Neuronal stem cell (in vitro differentiated cells): ENCODE measurements around the gene PCDHGA8.
"Not testable (repeated sequence)": the region's sequence is repeated elsewhere in the genome, so short reads cannot be mapped to it uniquely, and the experiment has no call there.

Experiments used
- DNase-seq: peaks from one replicate; pipeline ENCODE4 v3.0.0-alpha.2; 2013; ENCODE audit warnings: low spot score
- H2AFZ ChIP-seq: one replicate; pipeline ENCODE4 v1.6.1; 2013; ENCODE audit warnings: mild to moderate bottlenecking, low read length, inconsistent platforms
- H2AK5ac ChIP-seq: 2 replicates; pipeline ENCODE4 v1.6.1; 2013; ENCODE audit warnings: low read depth, mild to moderate bottlenecking, inconsistent platforms, low read length, moderate library complexity, mixed read lengths
- H2BK120ac ChIP-seq: 2 replicates; pipeline ENCODE4 v1.6.1; 2013; ENCODE audit warnings: low read depth, mild to moderate bottlenecking, inconsistent platforms, low read length, moderate library complexity, mixed read lengths
- H2BK12ac ChIP-seq: one replicate; pipeline ENCODE4 v1.6.1; 2013; ENCODE audit warnings: low read length, inconsistent platforms
- H2BK15ac ChIP-seq: 2 replicates; pipeline ENCODE4 v1.6.1; 2013; ENCODE audit warnings: mild to moderate bottlenecking, low read length, inconsistent platforms, mixed read lengths
- H2BK5ac ChIP-seq: one replicate; pipeline ENCODE4 v1.6.1; 2013; ENCODE audit warnings: inconsistent platforms, mild to moderate bottlenecking, low read length, moderate library complexity
- H3K14ac ChIP-seq: one replicate; pipeline ENCODE4 v1.6.1; 2013; ENCODE audit warnings: low read length, inconsistent platforms
- H3K18ac ChIP-seq: 2 replicates; pipeline ENCODE4 v1.6.1; 2013; ENCODE audit warnings: low read length, inconsistent platforms
- H3K23ac ChIP-seq: 2 replicates; pipeline ENCODE4 v1.6.1; 2013; ENCODE audit warnings: low read depth, mild to moderate bottlenecking, mixed read lengths, low read length, inconsistent platforms; ENCODE audit not compliant: poor library complexity
- H3K27ac ChIP-seq: replicated peaks from 3 replicates; pipeline ENCODE4 v1.5.1; 2013; ENCODE audit warnings: low read length, inconsistent platforms
- H3K27me3 ChIP-seq, 3 experiments: 2 replicates each; pipeline ENCODE4 v1.6.1; 2013; ENCODE audit warnings: low read length in 3 of 3, mild to moderate bottlenecking in 2 of 3, inconsistent platforms in 1 of 3, low read depth in 1 of 3, mixed read lengths in 1 of 3, moderate library complexity in 1 of 3; ENCODE audit not compliant: control insufficient read depth in 3 of 3, insufficient read depth in 3 of 3
- H3K36me3 ChIP-seq, 2 donors: replicated peaks in 1 of 2; 2 replicates each; pipeline ENCODE4 v1.6.1; 2013; ENCODE audit warnings: low read length in 2 of 2; ENCODE audit not compliant: control insufficient read depth in 2 of 2, insufficient read depth in 2 of 2
- H3K4ac ChIP-seq: 2 replicates; pipeline ENCODE4 v1.6.1; 2013; ENCODE audit warnings: inconsistent platforms, mild to moderate bottlenecking, low read length, moderate library complexity
- H3K4me1 ChIP-seq, 2 donors: 1 replicate in 1 of 2; 2 replicates in 1 of 2; pipeline ENCODE4 v1.6.1; 2013; ENCODE audit warnings: low read length in 2 of 2, low read depth in 1 of 2; ENCODE audit not compliant: control insufficient read depth in 2 of 2, insufficient read depth in 1 of 2
- H3K4me2 ChIP-seq: one replicate; pipeline ENCODE4 v1.6.1; 2013; ENCODE audit warnings: mild to moderate bottlenecking, low read length, inconsistent platforms; ENCODE audit not compliant: insufficient read depth, poor library complexity, severe bottlenecking
- H3K4me3 ChIP-seq, 2 donors: 2 replicates each; pipeline ENCODE4 v1.5.1; 2013; ENCODE audit warnings: low read length in 2 of 2, mild to moderate bottlenecking in 2 of 2, inconsistent platforms in 1 of 2, moderate library complexity in 1 of 2
- H3K79me1 ChIP-seq: one replicate; pipeline ENCODE4 v1.6.1; 2013; ENCODE audit warnings: low read depth, mild to moderate bottlenecking, inconsistent platforms, low read length, moderate library complexity
- H3K9ac ChIP-seq: one replicate; pipeline ENCODE4 v1.6.1; 2013; ENCODE audit warnings: mild to moderate bottlenecking, low read depth, low read length, inconsistent platforms; ENCODE audit not compliant: poor library complexity
- H3K9me3 ChIP-seq, 2 donors: replicated peaks in 1 of 2; 2 replicates each; pipeline versions ENCODE3 to v1.6.1; 2013; ENCODE audit warnings: low read length in 2 of 2, mild to moderate bottlenecking in 2 of 2, inconsistent platforms in 1 of 2, low read depth in 1 of 2, mixed read lengths in 1 of 2, moderate library complexity in 1 of 2; ENCODE audit not compliant: control insufficient read depth in 2 of 2, insufficient read depth in 1 of 2
- H4K8ac ChIP-seq: one replicate; pipeline ENCODE4 v1.6.1; 2013; ENCODE audit warnings: low read depth, mild to moderate bottlenecking, inconsistent platforms, low read length, moderate library complexity
- H4K91ac ChIP-seq: one replicate; pipeline ENCODE4 v1.6.1; 2013; ENCODE audit warnings: low read length, low read depth, mild to moderate bottlenecking, inconsistent platforms; ENCODE audit not compliant: poor library complexity
- WGBS, 2 donors: extraction: QIAGEN DNeasy Blood & Tissue Kit; methylation state at CpG; one replicate each; pipeline ENCODE4 v1.1.7; 2013; ENCODE audit warnings: missing lambda C conversion rate in 2 of 2, mixed read lengths in 1 of 2; ENCODE audit not compliant: insufficient read length in 2 of 2, insufficient replicate concordance in 1 of 2; ENCODE audit errors: extremely low coverage in 2 of 2; 5-methylcytosine and 5-hydroxymethylcytosine counted together

PCDHGA8 gene

DNA sequence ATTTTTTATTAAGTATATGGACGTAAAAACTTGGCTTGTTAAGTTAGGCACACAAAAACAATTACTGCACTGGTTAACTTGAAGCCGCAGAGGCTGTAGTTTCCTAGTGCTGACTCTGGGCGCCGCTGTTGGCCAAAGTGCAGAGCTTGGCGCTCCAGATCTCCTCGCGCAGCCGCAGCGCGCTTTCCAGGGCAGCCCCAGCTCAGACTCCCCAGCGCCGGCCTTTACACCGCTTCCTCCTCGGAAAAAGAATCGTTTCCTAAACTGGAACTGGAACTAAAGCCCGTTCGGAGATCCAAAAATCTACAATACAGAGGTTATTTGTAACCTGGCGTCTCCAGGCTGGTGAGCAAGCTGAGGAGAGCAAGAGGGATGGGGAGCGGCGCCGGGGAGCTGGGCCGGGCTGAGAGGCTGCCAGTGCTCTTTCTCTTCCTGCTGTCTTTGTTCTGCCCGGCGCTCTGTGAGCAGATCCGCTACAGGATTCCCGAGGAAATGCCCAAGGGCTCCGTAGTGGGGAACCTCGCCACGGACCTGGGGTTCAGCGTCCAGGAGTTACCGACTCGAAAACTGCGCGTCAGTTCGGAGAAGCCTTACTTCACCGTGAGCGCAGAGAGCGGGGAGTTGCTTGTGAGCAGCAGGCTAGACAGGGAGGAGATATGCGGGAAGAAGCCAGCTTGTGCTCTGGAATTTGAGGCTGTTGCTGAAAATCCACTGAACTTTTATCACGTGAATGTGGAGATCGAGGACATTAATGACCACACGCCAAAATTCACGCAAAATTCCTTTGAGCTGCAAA is 5.5 kb downstream of the PCDHGA8 start, which contains the start of gene PCDHGB5:
Gene PCDHGB5 (plus strand): TSS at position 192 of the 796 bp plus-strand sequence. CDS start 181 bp downstream, at position 373.
- not testable (repeated sequence) for H3K18ac ChIP-seq, H4K91ac ChIP-seq, H3K23ac ChIP-seq, H2BK120ac ChIP-seq, H3K4me3 ChIP-seq, H3K9ac ChIP-seq, H4K8ac ChIP-seq, H3K27ac ChIP-seq, DNase-seq, H2BK15ac ChIP-seq, H3K14ac ChIP-seq, H2BK12ac ChIP-seq, H2AK5ac ChIP-seq, H3K4ac ChIP-seq, H3K4me1 ChIP-seq, H2BK5ac ChIP-seq, H2AFZ ChIP-seq, H3K4me2 ChIP-seq, H3K79me1 ChIP-seq, H3K27me3 ChIP-seq
- peaks cover 32 to 72% of the 10 kb centered on the region in 2 donors for H3K9me3 ChIP-seq
- H3K36me3 ChIP-seq: peaks cover 5 to 13% of the 10 kb centered on the region in 2 donors
- WGBS, 2 donors: no CpG with 5 or more reads among the region's 43 CpGs

DNA sequence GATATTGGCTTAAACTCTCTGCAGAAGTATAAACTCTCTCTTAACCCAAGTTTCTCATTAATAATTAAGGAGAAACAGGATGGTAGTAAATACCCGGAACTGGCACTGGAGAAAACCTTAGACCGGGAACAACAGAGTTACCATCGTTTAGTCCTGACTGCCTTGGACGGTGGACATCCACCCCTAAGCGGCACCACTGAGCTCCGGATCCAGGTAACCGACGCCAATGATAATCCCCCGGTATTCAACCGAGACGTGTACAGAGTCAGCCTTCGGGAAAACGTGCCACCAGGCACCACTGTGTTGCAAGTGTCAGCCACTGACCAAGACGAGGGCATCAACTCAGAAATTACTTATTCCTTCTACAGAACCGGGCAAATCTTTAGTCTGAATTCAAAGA is 6.2 kb downstream of the PCDHGA8 start:
- no peaks in the 10 kb centered on the region for H3K4me1 ChIP-seq
- H3K4me3 ChIP-seq: no peak overlapping the region
- no CpG with 5 or more reads among the region's 15 CpGs for WGBS, 2 donors
- H2AFZ ChIP-seq: no peak overlapping the region
- H3K36me3 ChIP-seq: peaks cover 3 to 6% of the 10 kb centered on the region in 2 donors
- DNase-seq: no peak
- H3K4ac ChIP-seq: no peak overlapping the region
- H2AK5ac ChIP-seq: no peak overlapping the region
- H2BK5ac ChIP-seq: no peak overlapping the region
- H3K27ac ChIP-seq: no peak overlapping the region
- H2BK15ac ChIP-seq: no peak overlapping the region
- H3K9ac ChIP-seq: no peak overlapping the region
- peaks cover 31 to 72% of the 10 kb centered on the region in 2 donors for H3K9me3 ChIP-seq
- peaks cover 2% of the 10 kb centered on the region for H3K79me1 ChIP-seq
- no peak overlapping the region for H3K18ac ChIP-seq
- no peak overlapping the region for H3K4me2 ChIP-seq
- no peak overlapping the region for H3K14ac ChIP-seq
- H2BK12ac ChIP-seq: no peak overlapping the region
- no peak overlapping the region for H2BK120ac ChIP-seq
- H3K23ac ChIP-seq: no peak overlapping the region
- H4K8ac ChIP-seq: no peak overlapping the region
- no peaks in the 10 kb centered on the region for H3K27me3 ChIP-seq
- no peak overlapping the region for H4K91ac ChIP-seq

DNA sequence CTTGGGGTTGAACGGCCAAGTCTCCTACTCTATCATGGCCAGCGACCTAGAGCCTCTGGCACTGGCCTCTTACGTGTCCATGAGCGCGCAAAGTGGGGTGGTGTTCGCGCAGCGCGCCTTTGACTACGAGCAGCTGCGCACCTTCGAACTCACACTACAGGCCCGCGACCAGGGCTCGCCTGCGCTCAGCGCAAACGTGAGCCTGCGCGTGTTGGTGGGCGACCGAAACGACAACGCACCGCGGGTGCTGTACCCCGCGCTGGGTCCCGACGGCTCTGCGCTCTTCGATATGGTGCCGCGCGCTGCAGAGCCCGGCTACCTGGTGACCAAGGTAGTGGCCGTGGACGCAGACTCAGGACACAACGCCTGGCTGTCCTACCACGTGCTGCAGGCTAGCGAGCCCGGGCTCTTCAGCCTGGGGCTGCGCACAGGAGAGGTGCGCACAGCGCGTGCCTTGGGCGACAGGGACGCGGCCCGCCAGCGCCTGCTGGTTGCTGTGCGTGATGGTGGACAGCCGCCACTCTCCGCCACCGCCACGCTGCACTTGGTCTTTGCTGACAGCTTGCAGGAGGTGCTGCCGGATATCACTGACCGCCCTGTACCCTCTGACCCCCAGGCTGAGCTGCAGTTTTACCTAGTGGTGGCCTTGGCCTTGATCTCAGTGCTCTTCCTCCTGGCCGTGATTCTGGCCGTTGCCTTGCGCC is 7.3 kb downstream of the PCDHGA8 start:
- Histone ChIP-seq H3K23ac (peak overlapping the region; percentile 31), H2BK12ac (no peak overlapping the region), H4K91ac (peak overlapping the region; percentile 64), H3K27me3 (no peaks in the 10 kb centered on the region), H3K36me3 (no peaks in the 10 kb centered on the region), H3K4me3 (peak overlapping the region in 1 of 2 donors; percentile 19), H2AK5ac (peak overlapping the region; percentile 84), H3K4me2 (no peak overlapping the region), H3K27ac (no peak overlapping the region), H3K9me3 (peaks cover 29 to 74% of the 10 kb centered on the region in 2 donors), H4K8ac (no peak overlapping the region), H3K4me1 (no peaks in the 10 kb centered on the region), H3K4ac (no peak overlapping the region), H3K79me1 (peaks cover under 1% of the 10 kb centered on the region), H2BK5ac (no peak overlapping the region), H2BK15ac (no peak overlapping the region), H3K9ac (peak overlapping the region; percentile 44), H2AFZ (no peak overlapping the region), H2BK120ac (peak overlapping the region; percentile 41), H3K14ac (no peak overlapping the region), H3K18ac (no peak overlapping the region)
- no peak for DNase-seq
- no CpG with 5 or more reads among the region's 61 CpGs for WGBS, 2 donors
